ENCODE data around the gene MET.

Gene MET

DNA sequence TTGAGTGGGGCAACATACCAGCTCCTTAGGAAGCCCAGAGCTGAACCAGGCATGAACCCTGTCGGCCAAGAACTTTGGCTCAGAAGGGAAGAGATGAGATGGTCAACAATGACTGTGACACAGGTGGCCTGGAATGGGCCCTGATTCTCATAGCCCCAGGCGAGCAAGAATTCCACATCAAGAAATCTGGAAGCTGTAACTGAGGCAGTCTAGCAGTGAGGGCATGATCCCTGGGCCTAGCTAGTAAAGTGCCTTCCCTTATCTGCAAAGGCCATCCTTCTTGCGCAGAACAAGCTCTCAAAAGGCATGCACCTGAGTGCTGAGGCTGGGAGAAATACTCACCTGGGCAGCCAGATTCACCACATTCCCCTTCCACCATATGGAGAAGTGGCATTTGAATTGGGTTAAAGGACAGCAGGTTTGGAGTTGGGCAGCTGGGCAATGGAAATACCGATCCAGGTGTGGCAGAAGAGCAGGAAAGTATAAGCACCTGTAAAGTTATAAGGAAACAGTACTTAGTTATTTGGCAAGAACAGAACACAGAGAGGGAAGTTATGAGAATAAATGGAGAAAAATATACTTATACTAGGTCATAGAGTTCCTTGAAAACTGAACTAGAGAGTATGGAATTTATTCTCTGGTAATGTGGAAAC, 111.8 kb downstream of the MET start:
- no peak for DNase-seq (ENCODE audit: low read depth in 2 of 2)

DNA sequence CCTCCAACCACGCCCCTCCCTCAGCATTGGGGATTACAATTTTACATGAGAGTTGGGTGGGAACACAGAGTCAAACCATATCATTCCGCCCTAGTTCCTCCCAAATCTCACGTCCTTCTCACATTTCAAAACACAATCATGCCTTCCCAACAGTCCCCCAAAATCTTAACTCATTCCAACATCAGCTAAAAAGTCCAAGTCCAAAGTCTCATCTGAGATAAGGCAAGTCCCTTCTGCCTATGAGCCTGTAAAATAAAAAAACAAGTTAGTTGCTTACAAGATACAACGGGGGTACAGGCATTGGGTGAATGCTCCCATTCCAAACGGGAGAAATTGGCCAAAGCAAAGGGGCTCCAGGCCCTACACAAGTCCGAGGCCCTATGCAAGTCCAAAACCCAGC, 112.7 kb downstream of the MET start:
- no peak for DNase-seq (ENCODE audit: low read depth in 2 of 2)

DNA sequence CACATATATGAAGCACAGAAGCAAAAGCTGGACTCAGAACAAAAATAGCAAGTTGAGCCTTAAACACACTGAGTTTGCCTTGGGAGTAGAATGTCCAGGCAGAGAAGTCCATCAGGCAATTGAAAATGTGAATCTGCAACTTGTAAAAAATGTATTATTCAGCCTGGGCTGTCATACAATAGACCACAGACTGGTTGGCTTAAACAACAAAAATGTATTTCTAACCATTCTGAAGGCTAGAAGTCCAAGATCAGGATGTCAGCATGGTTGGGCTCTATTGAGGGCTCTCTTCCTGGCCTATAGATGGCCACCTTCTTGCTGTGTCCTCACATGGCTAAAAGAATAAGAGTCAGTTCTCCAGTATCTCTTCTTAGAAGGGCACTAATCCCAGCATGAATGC, 113.8 kb downstream of the MET start:
- no peak for DNase-seq (ENCODE audit: low read depth in 2 of 2)

DNA sequence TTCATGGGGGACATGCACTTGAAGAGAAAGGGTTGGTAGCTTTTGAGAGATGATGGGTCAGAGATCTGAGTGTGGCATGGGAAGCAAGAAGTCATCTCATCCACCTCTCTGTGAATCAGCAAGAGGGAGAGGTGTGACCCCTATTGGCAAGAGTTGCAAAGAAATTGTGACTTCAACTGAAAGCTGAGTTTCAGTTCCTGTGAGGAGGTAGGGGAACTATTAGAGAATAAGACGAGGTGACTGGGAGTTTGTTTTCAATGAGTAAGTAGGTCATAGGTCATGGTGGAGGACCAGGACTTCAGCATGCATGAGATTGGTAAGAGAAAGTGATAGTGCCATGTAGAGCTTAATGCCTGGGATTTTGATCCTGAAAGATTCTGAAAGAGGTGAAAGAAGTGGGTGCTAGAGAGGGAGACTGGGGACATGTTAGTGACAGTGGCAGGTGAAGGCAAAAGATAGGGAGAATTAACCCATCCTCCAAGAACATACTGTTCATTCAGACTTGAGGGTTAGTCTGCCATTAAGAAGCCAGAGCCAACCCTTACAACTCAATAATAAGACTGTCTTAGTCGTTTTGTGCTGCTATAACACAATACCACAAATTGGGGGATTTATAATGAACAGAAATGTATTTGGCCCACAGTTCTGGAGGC, 114.9 kb downstream of the MET start:
- no peak for DNase-seq (ENCODE audit: low read depth in 2 of 2)

DNA sequence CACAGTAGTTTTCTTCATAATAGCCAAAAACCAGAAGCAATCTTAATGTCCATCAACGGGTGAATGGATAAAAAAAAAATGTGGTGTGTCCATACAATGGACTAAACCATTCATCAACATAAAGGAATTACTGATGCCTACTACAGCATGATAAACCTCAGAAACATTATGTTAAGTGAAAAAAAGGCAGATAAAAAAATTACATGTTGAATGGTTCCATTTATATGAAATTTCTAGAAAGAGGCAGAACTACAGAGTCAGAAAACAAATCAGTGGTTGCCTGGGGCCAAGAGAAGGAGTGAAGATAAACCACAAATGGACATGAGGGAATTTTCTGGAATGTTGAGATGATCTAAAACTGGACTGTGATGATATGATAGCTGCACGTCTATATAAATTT, 115.9 kb downstream of the MET start:
- DNase-seq (ENCODE audit: low read depth in 2 of 2), result no peak

DNA sequence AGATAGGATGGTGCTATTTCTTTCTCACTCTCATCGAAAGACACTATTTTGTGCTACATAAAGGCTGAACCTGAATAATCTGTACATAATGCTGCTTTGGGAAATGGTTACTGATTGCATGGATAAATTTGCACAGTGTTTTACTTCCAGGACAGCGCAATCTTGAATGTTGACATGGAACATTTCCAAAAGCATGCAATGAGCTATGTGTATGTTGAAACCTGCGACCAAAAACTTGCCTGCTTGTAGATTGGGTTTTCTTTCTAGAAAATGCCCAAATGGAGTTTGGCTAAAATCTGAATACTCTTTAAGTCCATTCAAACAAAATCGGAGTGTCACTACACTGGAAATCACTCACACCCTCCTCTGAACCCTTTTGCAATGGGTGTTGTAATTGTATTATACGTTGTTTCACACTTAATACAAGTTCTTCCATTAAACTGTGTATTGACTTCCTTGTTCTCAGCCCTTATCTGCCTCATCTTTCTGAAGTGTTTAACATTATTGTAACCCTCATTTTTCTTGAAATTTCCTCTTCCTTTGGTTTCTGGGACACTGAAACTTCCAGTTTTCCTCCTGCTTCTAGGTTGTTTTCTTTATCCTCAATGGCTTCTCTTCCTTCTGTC, 116.7 kb downstream of the MET start:
- DNase-seq (ENCODE audit: low read depth in 2 of 2), result no peak

DNA sequence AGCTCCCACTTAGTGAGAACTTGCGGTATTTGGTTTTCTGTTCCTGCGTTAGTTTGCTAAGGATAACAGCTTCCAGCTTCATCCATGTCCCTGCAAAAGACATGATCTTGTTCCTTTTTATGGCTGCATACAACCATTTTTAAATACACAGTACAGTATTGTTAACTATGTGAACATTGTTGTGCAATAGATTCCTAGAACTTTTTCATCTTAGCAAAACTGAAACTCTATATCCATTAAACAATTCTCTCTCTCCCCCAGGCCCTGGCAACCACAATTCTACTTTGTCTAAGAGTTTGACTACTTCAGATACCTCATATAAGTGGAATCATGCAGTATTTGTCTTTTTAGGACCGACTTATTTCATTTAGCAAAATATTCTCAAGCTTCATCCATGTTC, 118.0 kb downstream of the MET start:
- no peak for DNase-seq (ENCODE audit: low read depth in 2 of 2)

DNA sequence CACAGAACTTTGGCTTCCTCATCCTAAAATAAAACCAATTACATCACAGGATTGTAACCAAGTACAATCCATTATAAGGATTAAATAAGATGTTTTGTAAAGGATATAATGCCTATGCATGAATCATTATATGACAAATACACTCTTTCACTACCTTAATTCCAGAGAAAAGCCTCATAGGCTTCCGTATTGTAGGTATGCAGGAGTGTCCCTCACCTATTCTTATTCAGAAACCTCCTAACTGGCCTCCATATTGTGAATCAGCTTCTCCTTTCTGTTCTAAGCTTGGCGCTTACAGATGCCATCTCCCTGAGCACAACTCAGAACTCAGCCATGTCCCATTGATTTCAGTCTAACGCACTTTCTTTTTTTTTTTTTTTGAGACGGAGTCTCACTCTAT, 120.8 kb downstream of the MET start:
- DNase-seq (ENCODE audit: low read depth in 2 of 2), result no peak

DNA sequence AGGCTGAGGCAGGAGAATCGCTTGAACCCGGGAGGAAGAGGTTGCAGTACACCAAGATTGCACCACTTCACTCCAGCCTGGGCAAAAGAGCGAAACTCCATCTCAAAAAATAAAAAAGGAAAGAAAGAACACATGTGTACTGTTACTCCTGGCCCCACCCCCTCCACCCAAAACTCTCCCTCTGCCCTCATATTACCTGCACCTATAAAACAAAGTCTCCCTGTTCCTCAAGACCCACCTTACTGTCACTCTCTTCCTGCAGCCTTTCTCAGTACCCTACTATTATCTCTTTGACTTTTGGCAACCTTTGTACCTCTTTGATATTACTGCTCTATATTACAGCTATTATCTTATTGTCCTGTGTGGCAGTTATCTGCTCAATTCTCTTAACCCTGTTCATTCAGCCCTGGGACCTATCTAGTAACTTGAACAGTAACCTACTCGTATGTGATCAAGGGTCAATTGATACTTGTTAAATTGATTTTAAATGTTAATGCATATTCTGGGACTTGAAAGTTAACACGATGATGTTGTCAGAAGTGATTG, 121.9 kb downstream of the MET start:
- DNase-seq (ENCODE audit: low read depth in 2 of 2), result no peak

DNA sequence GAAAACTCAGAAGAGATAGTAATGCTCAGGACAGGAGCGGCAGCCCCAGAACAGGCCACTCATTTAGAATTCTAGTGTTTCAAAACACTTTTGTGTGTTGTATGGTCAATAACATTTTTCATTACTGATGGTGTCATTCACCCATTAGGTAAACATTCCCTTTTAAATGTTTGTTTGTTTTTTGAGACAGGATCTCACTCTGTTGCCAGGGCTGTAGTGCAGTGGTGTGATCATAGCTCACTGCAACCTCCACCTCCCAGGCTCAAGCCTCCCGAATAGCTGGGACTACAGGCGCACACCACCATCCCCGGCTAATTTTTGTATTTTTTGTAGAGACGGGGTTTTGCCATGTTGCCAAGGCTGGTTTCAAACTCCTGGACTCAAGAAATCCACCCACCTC, 124.5 kb downstream of the MET start:
- DNase-seq (ENCODE audit: low read depth in 2 of 2), result no peak

DNA sequence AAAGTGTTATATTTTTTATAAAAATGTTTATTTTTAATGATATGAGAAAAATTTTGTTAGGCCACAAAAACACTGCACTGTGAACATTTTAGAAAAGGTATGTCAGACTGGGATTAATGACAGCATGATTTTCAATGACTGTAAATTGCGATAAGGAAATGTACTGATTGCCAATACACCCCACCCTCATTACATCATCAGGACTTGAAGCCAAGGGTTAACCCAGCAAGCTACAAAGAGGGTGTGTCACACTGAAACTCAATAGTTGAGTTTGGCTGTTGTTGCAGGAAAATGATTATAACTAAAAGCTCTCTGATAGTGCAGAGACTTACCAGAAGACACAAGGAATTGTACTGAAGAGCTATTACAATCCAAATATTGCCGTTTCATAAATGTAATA, 125.6 kb downstream of the MET start:
- no peak for DNase-seq (ENCODE audit: low read depth in 2 of 2)

DNA sequence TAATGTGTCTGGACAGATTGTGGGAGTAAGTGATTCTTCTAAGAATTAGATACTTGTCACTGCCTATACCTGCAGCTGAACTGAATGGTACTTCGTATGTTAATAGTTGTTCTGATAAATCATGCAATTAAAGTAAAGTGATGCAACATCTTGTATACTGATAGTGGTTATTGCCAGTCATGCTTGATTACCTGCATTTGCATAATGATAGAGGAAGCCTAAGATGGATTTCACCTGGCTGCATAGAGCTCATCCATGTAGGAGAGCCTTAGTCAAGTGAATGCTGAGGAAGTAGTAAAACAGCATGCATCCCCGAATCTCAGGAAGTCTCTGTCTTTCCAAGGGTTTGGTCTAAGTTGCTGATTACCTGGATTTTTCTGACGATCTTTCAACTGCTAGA, 126.2 kb downstream of the MET start:
- DNase-seq (ENCODE audit: low read depth in 2 of 2), result no peak

DNA sequence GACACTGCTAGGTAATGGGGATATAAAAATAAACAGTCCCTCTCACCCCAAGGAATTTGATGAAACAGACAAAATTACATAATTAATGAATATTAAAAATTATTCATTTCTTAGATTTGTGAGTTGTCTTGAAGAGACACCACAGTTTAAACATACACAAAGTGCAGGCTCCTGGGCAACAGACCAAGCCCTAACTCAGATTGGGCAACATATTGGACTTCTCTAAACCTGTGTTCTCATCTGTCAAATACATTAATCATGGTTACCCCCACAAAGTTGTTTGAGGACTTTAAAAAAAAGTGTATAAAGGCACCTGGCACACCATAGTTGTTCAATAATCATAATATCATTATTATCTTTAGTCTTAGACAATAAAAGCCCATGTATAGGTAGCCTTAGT, 127.9 kb downstream of the MET start:
- DNase-seq (ENCODE audit: low read depth in 2 of 2), result no peak

DNA sequence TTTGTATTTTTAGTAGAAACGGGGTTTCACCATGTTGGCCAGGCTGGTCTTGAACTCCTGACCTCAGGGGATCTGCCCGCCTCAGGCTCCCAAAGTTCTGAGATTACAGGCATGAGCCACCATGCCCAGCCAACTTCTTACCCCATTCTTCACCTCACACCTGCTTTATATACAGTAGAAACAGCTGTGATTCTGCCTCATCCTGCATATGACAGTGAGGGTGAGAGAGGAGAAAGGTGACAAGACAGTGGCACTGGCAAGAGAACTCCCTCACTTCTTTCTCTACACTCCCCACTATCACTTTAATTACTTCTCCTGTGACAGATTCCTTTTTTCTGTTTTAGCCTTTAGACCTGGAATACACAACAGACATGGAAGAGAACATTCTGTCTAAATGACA, 128.6 kb downstream of the MET start:
- no peak for DNase-seq (ENCODE audit: low read depth in 2 of 2)

DNA sequence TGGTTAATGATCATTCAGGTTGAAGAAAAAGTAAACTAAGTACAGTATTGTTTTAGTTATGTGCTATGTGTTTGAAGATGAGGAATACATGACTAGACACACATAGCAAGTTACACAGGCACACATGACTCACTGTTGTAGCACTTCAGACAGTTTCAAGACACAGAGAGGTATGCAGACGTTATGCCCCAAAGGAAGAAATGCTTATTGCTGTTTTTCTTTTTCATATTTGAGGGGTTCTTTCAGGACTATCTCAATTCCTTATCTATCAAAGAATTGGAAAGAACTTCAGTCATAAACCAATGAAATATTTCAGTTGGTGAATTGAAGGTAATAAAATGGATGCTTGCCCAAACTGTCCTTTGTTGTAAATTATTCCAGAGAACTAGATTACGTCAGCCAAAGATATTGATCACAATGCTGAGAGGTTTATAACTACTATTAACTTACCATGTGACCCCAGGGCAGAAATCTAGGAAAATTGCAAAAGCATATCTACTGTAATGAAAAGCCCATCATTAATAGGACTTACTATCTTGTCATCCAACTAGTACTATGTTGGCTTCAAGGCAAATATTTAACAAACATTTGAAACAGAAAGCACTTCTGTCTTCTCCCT, 129.2 kb downstream of the MET start:
- DNase-seq (ENCODE audit: low read depth in 2 of 2), result no peak

DNA sequence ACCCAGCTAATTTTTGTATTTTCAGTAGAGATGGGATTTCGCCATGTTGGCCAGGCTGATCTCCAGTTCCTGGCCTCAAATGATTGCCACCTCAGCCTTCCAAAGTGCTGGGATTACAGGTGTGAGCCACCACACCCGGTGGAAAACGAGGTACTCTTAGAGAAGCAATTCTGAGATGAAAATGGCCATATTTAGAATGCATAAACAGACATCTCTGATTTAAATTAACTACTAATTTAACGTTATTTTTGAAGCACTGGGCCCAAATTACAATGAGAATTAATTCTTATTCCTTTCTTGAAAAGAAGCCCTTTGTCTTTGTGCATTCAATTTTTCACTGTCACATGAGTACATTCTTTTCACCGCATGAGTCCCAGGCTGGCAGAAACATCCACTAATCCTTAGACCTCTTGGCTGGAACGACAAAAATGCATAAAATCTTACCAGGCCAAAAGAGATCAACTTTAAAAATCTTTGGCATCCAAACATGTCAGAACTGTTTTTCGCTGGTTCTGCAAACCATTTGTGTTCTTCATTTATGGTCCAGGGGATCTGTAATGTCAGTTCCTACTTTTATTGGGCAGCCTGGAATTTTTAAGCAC, 130.2 kb downstream of the MET start:
- DNase-seq (ENCODE audit: low read depth in 2 of 2), result no peak

DNA sequence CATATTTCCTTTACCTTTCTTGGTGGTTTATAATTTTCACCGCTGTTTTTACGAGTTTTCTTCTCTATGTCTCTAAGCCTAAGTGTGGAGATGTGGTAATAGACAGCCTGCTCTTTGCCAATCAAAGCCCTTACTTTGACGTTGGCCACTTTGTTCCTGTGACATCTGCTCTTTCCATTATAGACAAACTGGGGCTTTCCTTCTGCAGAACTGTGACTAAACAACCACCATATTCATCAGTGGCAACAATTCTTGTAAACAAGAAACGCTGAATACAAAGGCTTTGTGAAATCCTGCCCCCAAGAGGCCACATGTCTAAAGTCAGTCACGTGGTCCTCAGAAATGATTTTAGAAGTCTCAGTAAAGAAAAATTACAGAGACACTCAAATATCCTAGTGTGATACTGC, 130.8 kb downstream of the MET start:
- peak in 1 of 2 donors; percentile 2 for DNase-seq (ENCODE audit: low read depth in 2 of 2)

DNA sequence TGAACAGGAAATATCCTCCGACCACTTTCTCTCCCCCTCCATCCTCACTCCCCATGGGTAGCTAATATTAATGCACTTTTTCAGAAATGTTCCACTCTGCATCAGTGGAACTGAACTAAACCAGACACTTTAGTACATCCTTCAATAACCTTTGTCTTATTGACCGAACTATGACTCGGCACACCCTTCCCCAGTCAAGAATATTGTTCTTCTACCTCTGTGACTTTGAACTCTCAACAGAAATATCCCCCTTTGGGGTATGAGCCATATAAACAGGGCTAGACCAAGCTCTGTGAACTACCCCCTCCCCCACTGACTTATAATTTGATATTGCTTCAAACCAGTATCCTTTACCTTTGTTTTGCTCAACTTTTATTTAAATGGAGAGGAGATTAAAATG, 132.5 kb downstream of the MET start:
- DNase-seq (ENCODE audit: low read depth in 2 of 2), result no peak

DNA sequence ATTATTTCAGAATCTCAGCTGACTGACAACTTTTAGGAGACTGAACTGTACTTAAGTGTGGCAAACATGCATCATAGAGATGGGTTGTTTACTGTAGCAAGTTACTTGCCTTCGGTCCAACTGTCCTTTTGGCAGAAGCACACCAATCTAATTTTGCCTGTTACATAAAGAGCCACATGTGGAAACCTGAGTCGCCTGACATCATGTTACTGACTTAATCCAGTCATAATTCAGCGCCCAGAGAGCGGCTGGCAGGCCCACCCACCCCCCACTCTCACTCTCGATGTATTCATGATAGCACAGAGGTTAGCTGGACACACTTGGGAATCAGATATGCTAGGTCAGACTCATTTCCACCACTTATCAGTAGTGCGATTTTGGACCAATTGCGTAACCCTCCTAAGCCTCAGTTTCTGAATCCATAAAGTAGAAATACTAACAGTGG, 133.1 kb downstream of the MET start:
- no peak for DNase-seq (ENCODE audit: low read depth in 2 of 2)

DNA sequence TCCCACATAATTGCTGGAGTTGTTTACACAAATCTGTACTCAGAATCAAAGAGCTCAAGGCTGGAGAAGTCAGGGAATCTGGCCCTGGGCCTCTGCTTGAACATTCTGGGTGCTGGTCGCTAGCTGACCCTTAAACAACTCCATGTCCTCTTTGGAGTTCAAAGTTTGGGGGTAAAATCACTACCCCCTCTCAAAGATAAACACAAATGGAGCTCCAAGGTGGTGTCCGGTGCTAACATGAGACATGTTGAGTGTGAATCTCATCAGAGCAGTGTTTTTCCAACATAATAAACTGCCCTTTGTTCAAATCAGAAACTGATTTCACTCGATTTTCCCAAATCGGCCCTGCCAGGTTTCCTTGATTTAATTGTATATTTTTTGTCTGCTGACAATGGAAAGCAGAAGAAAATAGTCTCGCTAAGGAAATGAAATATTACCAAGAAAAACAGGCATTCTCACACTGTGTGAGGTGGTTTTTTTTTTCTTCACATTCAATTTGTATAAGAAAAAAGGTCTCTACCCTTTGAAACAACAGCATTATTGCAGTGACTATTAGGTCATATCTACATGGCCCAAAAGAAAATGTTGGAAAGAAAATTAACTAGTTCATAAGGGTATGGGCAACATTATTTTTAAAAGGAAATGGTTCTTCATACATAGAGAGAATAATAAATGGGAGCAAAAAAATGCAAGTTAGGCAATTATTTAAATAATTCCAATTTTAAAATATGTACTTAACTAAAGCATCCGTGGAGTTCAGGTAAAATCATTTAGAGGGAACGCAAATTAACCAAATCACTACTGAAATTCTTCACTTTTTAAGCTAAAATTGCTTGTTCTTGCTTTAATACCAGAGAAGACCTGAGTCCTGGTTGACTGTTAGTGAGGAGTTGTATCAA, 134.3 kb downstream of the MET start:
- no peak for DNase-seq (ENCODE audit: low read depth in 2 of 2)

DNA sequence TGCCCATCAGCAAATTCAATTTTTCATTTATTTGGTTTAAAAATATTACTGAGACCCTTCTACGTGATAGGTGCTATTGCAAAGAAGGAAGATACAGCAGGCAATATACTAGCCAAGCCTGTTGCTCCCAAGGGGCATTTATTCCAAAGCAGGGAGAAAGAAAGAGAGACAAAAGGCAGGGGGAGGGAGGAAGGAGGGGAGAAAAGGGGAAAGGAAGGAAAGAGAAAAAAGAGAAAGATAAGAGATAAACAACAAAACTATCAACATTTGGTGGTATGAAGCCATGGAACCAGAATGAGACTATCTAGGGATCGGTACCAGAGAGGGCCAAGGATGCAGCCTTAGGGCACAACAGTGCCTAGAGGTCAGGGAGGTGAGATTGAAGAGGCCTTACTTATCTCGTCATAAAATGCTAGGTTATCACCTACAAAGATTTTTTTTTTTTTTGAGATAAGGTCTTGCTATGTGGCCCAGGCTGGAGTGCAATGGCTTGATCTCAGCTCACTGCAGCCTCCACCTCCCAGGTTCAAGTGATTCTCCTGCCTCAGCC, 135.1 kb downstream of the MET start:
- DNase-seq (ENCODE audit: low read depth in 2 of 2), result no peak

Measured in stimulated activated CD8-positive, alpha-beta memory T cell treated with anti-CD3 and anti-CD28 coated beads, Interleukin-15, amount 100 ng/mL, for 4 hours (primary cell).